HG02642 (cell line): Measurements from ENCODE around the gene ACTG2.
"Not testable (repeated sequence)": the region's sequence is repeated elsewhere in the genome, so short reads cannot be mapped to it uniquely, and the experiment has no call there.

Experiments
- ATAC-seq: cut with Tn5 transposase; IDR thresholded peaks from one replicate; pipeline ENCODE4 v1.9.1; 2021; ENCODE audit warnings: mild to moderate bottlenecking; ENCODE audit not compliant: unreplicated experiment, poor library complexity

ACTG2 gene

GRCh38 chr2:73892631-73893329, at the start of gene ACTG2:
Gene ACTG2, plus strand, starts transcription at chr2:73893008. Its CDS starts 8,304 bp downstream, at chr2:73901312.
- ATAC-seq, result no peak

- ATAC-seq, result no peak
Observed at GRCh38 chr2:73844087-73844486, 48.7 kb upstream of the ACTG2 start.

- no peak for ATAC-seq
Observed at GRCh38 chr2:73850009-73850408, 42.8 kb upstream of the ACTG2 start.

GRCh38 chr2:73851274-73851673, 41.5 kb upstream of the ACTG2 start:
- ATAC-seq, result no peak

GRCh38 chr2:73852020-73852419, 40.8 kb upstream of the ACTG2 start:
- no peak for ATAC-seq

- no peak for ATAC-seq
Observed at GRCh38 chr2:73855526-73855925, 37.3 kb upstream of the ACTG2 start.

GRCh38 chr2:73856214-73856613, 36.6 kb upstream of the ACTG2 start:
- no peak for ATAC-seq

- ATAC-seq, result no peak
Observed at GRCh38 chr2:73859721-73860586, 32.9 kb upstream of the ACTG2 start.

GRCh38 chr2:73862987-73863386, 29.8 kb upstream of the ACTG2 start:
- no peak for ATAC-seq

GRCh38 chr2:73868204-73868978, 24.4 kb upstream of the ACTG2 start:
- ATAC-seq, result no peak

- no peak for ATAC-seq
Observed at GRCh38 chr2:73870084-73870483, 22.7 kb upstream of the ACTG2 start.

- ATAC-seq, result no peak
Observed at GRCh38 chr2:73877071-73877802, 15.6 kb upstream of the ACTG2 start.

GRCh38 chr2:73877984-73878383, 14.8 kb upstream of the ACTG2 start:
- ATAC-seq, result not testable (repeated sequence)

- no peak for ATAC-seq
Observed at GRCh38 chr2:73885406-73885805, 7.4 kb upstream of the ACTG2 start.

- no peak for ATAC-seq
Observed at GRCh38 chr2:73886357-73886756, 6.5 kb upstream of the ACTG2 start.

- not testable (repeated sequence) for ATAC-seq
Observed at GRCh38 chr2:73887596-73888353, 5.0 kb upstream of the ACTG2 start.

- ATAC-seq, result no peak
Observed at GRCh38 chr2:73888388-73888787, 4.4 kb upstream of the ACTG2 start.

GRCh38 chr2:73889206-73889605, 3.6 kb upstream of the ACTG2 start:
- ATAC-seq, result no peak

- no peak for ATAC-seq
Observed at GRCh38 chr2:73890301-73891092, 2.3 kb upstream of the ACTG2 start.
